Activated CD8-positive, alpha-beta T cell treated with anti-CD3 and anti-CD28 coated beads for 36 hours (primary cell): ENCODE data around the gene ATP13A5. TPM values are rescaled to one million over a fixed set of nuclear protein-coding genes. Genes with fewer than 3 reads are reported as not detected.

Source experiments
- ATAC-seq: fragments of 200-7000 bp; cut with Tn5 transposase; one replicate; pipeline ENCODE4 v1.10.0; 2021; ENCODE audit warnings: mild to moderate bottlenecking, moderate library complexity
- CTCF ChIA-PET: fragments of 350-600 bp; sonication (Branson Sonifier 250); formaldehyde crosslinking; loops from one replicate; lab custom pipeline; 2021; ENCODE audit warnings: antibody characterized with exemption; lab: Charles Lee
- POLR2A ChIA-PET: fragments of 350-600 bp; sonication (Branson Sonifier 250); formaldehyde crosslinking; loops from one replicate; lab custom pipeline; 2021; ENCODE audit warnings: antibody characterized with exemption; lab: Charles Lee
- DNase-seq: peaks from one replicate; pipeline ENCODE4 v3.0.0-alpha.2; 2020
- H3K27ac Mint-ChIP-seq: one replicate; pipeline ENCODE4 v1.8.0; 2021; ENCODE audit warnings: mild to moderate bottlenecking, mixed read lengths
- H3K27me3 Mint-ChIP-seq: one replicate; pipeline ENCODE4 v1.8.0; 2021; ENCODE audit warnings: mixed read lengths
- H3K36me3 Mint-ChIP-seq: one replicate; pipeline ENCODE4 v1.8.0; 2021; ENCODE audit warnings: low read depth, mixed read lengths
- H3K4me1 Mint-ChIP-seq: one replicate; pipeline ENCODE4 v1.8.0; 2021; ENCODE audit warnings: low read depth, mixed read lengths
- H3K4me3 Mint-ChIP-seq: one replicate; pipeline ENCODE4 v1.8.0; 2021; ENCODE audit warnings: mild to moderate bottlenecking, moderate library complexity, mixed read lengths
- H3K9me3 Mint-ChIP-seq: one replicate; pipeline ENCODE4 v1.8.0; 2021; ENCODE audit warnings: mixed read lengths
- intact Hi-C: fragments of 100-400 bp; cut with micrococcal nuclease; formaldehyde crosslinking; loops from one replicate; pipeline ENCODE4 v1.10.0; 2022
- total RNA-seq, 2 experiments: library from RNA; stranded (reverse); gene quantifications; one replicate each; pipeline ENCODE4 v1.2.3, GENCODE V29; 2021
- TF ChIP-seq, protein P1 (sequence below): fragments of 200-600 bp; IDR thresholded peaks from one replicate; pipeline ENCODE4 v1.8.0; 2022; ENCODE audit warnings: antibody characterized with exemption, mild to moderate bottlenecking

ATP13A5 gene
- total RNA-seq, 2 experiments from 2014 or later = not detected

GRCh38 chr3:193250492-193250891 is 128.1 kb downstream of the ATP13A5 start:
- no peak overlapping the region for H3K4me3 Mint-ChIP-seq
- intact Hi-C loops = no loop called here
- ChIA-PET CTCF (no interaction called here), POLR2A (no interaction called here)
- peaks cover 2% of the 10 kb centered on the region for H3K27me3 Mint-ChIP-seq
- ATAC-seq (no peak), DNase-seq (no peak)
- H3K9me3 Mint-ChIP-seq = peaks cover 24% of the 10 kb centered on the region
- no peaks in the 10 kb centered on the region for H3K4me1 Mint-ChIP-seq
- TF ChIP-seq, protein P1, sequence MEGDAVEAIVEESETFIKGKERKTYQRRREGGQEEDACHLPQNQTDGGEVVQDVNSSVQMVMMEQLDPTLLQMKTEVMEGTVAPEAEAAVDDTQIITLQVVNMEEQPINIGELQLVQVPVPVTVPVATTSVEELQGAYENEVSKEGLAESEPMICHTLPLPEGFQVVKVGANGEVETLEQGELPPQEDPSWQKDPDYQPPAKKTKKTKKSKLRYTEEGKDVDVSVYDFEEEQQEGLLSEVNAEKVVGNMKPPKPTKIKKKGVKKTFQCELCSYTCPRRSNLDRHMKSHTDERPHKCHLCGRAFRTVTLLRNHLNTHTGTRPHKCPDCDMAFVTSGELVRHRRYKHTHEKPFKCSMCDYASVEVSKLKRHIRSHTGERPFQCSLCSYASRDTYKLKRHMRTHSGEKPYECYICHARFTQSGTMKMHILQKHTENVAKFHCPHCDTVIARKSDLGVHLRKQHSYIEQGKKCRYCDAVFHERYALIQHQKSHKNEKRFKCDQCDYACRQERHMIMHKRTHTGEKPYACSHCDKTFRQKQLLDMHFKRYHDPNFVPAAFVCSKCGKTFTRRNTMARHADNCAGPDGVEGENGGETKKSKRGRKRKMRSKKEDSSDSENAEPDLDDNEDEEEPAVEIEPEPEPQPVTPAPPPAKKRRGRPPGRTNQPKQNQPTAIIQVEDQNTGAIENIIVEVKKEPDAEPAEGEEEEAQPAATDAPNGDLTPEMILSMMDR = no peak
- no peaks in the 10 kb centered on the region for H3K36me3 Mint-ChIP-seq
- H3K27ac Mint-ChIP-seq = no peak overlapping the region

DNA sequence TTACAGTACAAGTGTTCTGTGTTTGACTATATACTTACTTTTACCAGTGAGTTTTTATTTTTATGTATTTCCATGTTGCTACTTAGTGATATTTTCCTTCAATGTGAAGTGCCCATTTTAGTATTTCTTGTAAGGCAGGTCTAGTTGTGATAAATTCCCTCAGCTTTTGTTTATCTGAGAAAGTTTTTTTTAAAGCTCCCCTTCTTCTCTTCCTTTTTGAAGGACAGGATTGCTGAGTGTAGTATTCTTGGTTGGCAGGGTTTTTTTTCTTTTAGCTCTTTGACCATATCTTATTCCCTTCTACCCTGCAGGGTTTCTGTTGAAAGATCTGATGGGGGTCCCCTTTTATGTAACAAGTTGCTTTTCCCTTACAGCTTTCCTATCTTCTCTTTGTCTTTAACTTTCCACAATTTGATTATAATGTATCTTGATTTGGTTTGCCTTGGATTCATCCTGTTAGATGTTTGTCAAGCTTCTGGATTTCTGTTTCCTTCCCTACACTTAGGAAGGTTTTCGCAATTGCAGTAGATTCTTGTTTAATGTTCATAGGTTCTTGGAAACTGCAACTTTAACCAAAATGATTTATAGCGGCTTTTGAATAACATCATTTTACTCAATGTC is 129.6 kb downstream of the ATP13A5 start:
- ChIA-PET CTCF (interaction anchor here (1.1 kb wide), 1 partner anchor 10 kb away, joined by 4 read pairs; no protein-coding TSS in a partner anchor), POLR2A (no interaction called here)
- intact Hi-C loops = no loop called here
- H3K27me3 Mint-ChIP-seq = no peaks in the 10 kb centered on the region
- no peak overlapping the region for H3K27ac Mint-ChIP-seq
- H3K4me3 Mint-ChIP-seq = no peak overlapping the region
- H3K36me3 Mint-ChIP-seq = no peaks in the 10 kb centered on the region
- ATAC-seq = no peak
- TF ChIP-seq, protein P1 = no peak
- no peaks in the 10 kb centered on the region for H3K4me1 Mint-ChIP-seq
- DNase-seq = no peak
- peaks cover 24% of the 10 kb centered on the region for H3K9me3 Mint-ChIP-seq

DNA sequence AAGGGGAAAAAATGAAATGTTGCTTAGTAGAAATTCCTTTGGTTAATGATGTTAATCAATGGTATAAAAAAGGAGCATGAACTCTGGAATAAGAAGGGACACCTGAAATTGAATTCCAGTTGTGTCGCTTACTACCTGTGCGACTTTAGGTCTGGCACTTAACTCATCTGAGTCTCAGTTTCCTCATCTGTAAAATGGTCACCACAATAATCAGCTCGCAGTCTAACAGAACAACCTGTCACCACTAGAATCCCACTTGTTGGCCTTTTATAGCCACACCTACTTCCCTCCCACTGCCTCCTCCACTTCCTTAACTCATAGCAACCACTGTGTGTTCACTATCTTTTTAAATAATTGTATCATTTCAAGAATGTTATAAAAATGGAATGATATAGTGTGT is 135.0 kb downstream of the ATP13A5 start:
- POLR2A ChIA-PET = no interaction called here
- DNase-seq (no peak), ATAC-seq (no peak)
- CTCF ChIA-PET = no interaction called here
- peaks cover 8% of the 10 kb centered on the region for H3K9me3 Mint-ChIP-seq
- intact Hi-C loops = no loop called here
- no peak overlapping the region for H3K27ac Mint-ChIP-seq
- H3K36me3 Mint-ChIP-seq = no peaks in the 10 kb centered on the region
- peaks cover 3% of the 10 kb centered on the region for H3K4me1 Mint-ChIP-seq
- H3K27me3 Mint-ChIP-seq = peaks cover 26% of the 10 kb centered on the region
- no peak overlapping the region for H3K4me3 Mint-ChIP-seq
- TF ChIP-seq, protein P1 = no peak

- POLR2A ChIA-PET = no interaction called here
- peaks cover 28% of the 10 kb centered on the region for H3K27me3 Mint-ChIP-seq
Observed at GRCh38 chr3:193241716-193242115, 136.8 kb downstream of the ATP13A5 start.

More at GRCh38 chr3:193241716-193242115, 136.8 kb downstream of the ATP13A5 start:
- ATAC-seq (no peak), DNase-seq (no peak)
- CTCF ChIA-PET = no interaction called here
- Mint-ChIP-seq H3K4me1 (peaks cover 3% of the 10 kb centered on the region), H3K36me3 (no peaks in the 10 kb centered on the region), H3K4me3 (no peak overlapping the region), H3K27ac (no peak overlapping the region), H3K9me3 (no peaks in the 10 kb centered on the region)
- intact Hi-C loops = no loop called here
- TF ChIP-seq, protein P1 = no peak
